K562 (cell line): Measurements from ENCODE around the gene CCNQ. TPM values are rescaled to one million over a fixed set of nuclear protein-coding genes. Genes with fewer than 3 reads are reported as not detected.
A peak's percentile ranks its signal among the peaks of the same experiment; 100 is the strongest.

Experiments
- ARNT ChIP-seq, 2 experiments: fragments of 450-650 bp; IDR thresholded peaks; 2 replicates each; pipeline ENCODE4 v1.6.1; 2016; ENCODE audit warnings: mild to moderate bottlenecking in 1 of 2
- ETV6 ChIP-seq, 3 experiments: fragments of 150-350 bp in 1 of 3; sonication (generic) in 1 of 3; formaldehyde crosslinking in 1 of 3; IDR thresholded peaks; 2 replicates each; pipeline versions ENCODE4 v1.6.1 to v1.8.0; 2014 to 2022; ENCODE audit warnings: borderline replicate concordance in 2 of 3, low read depth in 2 of 3, antibody characterized with exemption in 1 of 3, low read length in 1 of 3, mild to moderate bottlenecking in 1 of 3, missing genetic modification reagents in 1 of 3
- KAT8 ChIP-seq: fragments of 450-650 bp; IDR thresholded peaks from 2 replicates; pipeline ENCODE4 v1.6.1; 2016; ENCODE audit warnings: low read depth, mild to moderate bottlenecking
- L3MBTL2 ChIP-seq: fragments of 450-650 bp; IDR thresholded peaks from 2 replicates; pipeline ENCODE4 v1.6.1; 2016; ENCODE audit warnings: mild to moderate bottlenecking, moderate library complexity
- MAFG ChIP-seq: fragments of 450-650 bp; conservative IDR thresholded peaks from 2 replicates; pipeline ENCODE4 v1.6.1; 2016; ENCODE audit warnings: missing genetic modification characterization, missing compliant biosample characterization
- NFRKB ChIP-seq: fragments of 450-650 bp; IDR thresholded peaks from 2 replicates; pipeline ENCODE4 v1.6.1; 2016; ENCODE audit warnings: low read depth
- PHB2 ChIP-seq: fragments of 450-650 bp; IDR thresholded peaks from 2 replicates; pipeline ENCODE4 v1.6.1; 2017; ENCODE audit warnings: low read depth
- POLR3G ChIP-seq: IDR thresholded peaks from 2 replicates; pipeline ENCODE4 v1.6.1; 2011; ENCODE audit not compliant: insufficient read length, insufficient replicate concordance; ENCODE audit errors: extremely low read depth
- SNRNP70 ChIP-seq: fragments of 200-400 bp; formaldehyde crosslinking; optimal IDR thresholded peaks from 2 replicates; pipeline ENCODE3; 2017; ENCODE audit warnings: low read depth, low read length
- SPI1 ChIP-seq: IDR thresholded peaks from 2 replicates; pipeline ENCODE4 v1.6.1; 2011; ENCODE audit warnings: low read depth, low read length, control low read depth, borderline replicate concordance
- SUPT5H ChIP-seq: fragments of 450-650 bp; IDR thresholded peaks from 2 replicates; pipeline ENCODE4 v1.6.1; 2016
- TCF7L2 ChIP-seq: fragments of 150-350 bp; IDR thresholded peaks from 2 replicates; pipeline ENCODE4 v1.6.1; 2016; ENCODE audit warnings: low read depth, mild to moderate bottlenecking, low read length, moderate library complexity
- ZBTB8A ChIP-seq: fragments of 450-650 bp; IDR thresholded peaks from 2 replicates; pipeline ENCODE4 v1.6.1; 2018; ENCODE audit warnings: mild to moderate bottlenecking, moderate library complexity; ENCODE audit not compliant: partially characterized antibody
- ZFX ChIP-seq: sonication (generic); formaldehyde crosslinking; IDR thresholded peaks from 2 replicates; pipeline ENCODE4 v1.8.0; 2022; ENCODE audit warnings: mild to moderate bottlenecking, missing genetic modification reagents, moderate library complexity
- ZNF124 ChIP-seq: sonication (generic); formaldehyde crosslinking; IDR thresholded peaks from 2 replicates; pipeline ENCODE4 v1.8.1; 2022; ENCODE audit warnings: missing genetic modification reagents
- ZNF212 ChIP-seq: fragments of 450-650 bp; formaldehyde crosslinking; IDR thresholded peaks from 2 replicates; pipeline ENCODE4 v1.4.0; 2020; ENCODE audit warnings: mild to moderate bottlenecking
- ZNF589 ChIP-seq: fragments of 200-800 bp; sonication (Bioruptor generic); IDR thresholded peaks from 2 replicates; pipeline ENCODE4 v1.6.1; 2016; ENCODE audit warnings: low read depth, missing genetic modification characterization, missing compliant biosample characterization
- polyA plus RNA-seq, 8 experiments: library from polyadenylated mRNA; depleted of rRNA in 4 of 8; stranded (reverse) in 5 of 8; unstranded in 3 of 8; fragments of >200 nt; fragmentation: Nextera tagmentation in 2 of 8; fragmentation: Illumina TruSeq in 1 of 8; extraction: Ambion mirVana in 2 of 8; extraction: Trizol in 1 of 8; gene quantifications; 2 replicates each; pipeline versions ENCODE4 v1.2.1 to v1.2.3, GENCODE V29; 2011 to 2014; ENCODE audit warnings: inconsistent platforms in 1 of 8, missing spikeins in 1 of 8
- total RNA-seq, 7 experiments: library from RNA; depleted of rRNA in 6 of 7; stranded (reverse); fragments of >200 nt in 6 of 7; fragmentation: Illumina TruSeq in 2 of 7; extraction: Trizol in 2 of 7; gene quantifications; 2 replicates each; pipeline versions ENCODE4 v1.2.1 to v1.2.3, GENCODE V29; 2011 to 2021; ENCODE audit warnings: low replicate concordance in 1 of 7
- TF ChIP-seq, protein P1 (sequence below): IDR thresholded peaks from 2 replicates; pipeline ENCODE4 v1.6.1; 2011; ENCODE audit not compliant: insufficient read length; ENCODE audit errors: extremely low read depth
- TF ChIP-seq, protein P2 (sequence below): fragments of 450-650 bp; formaldehyde crosslinking; IDR thresholded peaks from 2 replicates; pipeline ENCODE4 v1.4.0; 2020; ENCODE audit warnings: mild to moderate bottlenecking, moderate library complexity
- TF ChIP-seq, protein P3 (sequence below), 2 experiments: fragments of 200-800 bp in 1 of 2; sonication (Bioruptor generic) in 1 of 2; sonication (generic) in 1 of 2; formaldehyde crosslinking in 1 of 2; IDR thresholded peaks in 1 of 2; conservative IDR thresholded peaks in 1 of 2; 2 replicates each; pipeline versions ENCODE4 v1.5.0 to v1.6.1; 2016 to 2020; ENCODE audit warnings: missing compliant biosample characterization in 1 of 2, missing genetic modification characterization in 1 of 2, missing genetic modification reagents in 1 of 2
- TF ChIP-seq, protein P4 (sequence below): sonication (generic); formaldehyde crosslinking; IDR thresholded peaks from 2 replicates; pipeline ENCODE4 v1.8.1; 2022; ENCODE audit warnings: missing genetic modification reagents
- TF ChIP-seq, protein P5 (sequence below): fragments of 250-450 bp; sonication (Bioruptor Pico); IDR thresholded peaks from 2 replicates; pipeline ENCODE4 v1.4.0; 2020; ENCODE audit warnings: mild to moderate bottlenecking, moderate library complexity

Gene CCNQ
- total and polyA plus RNA-seq, 9 of the 15 experiments (the other 6 are each of a cell fraction or from before 2014, with no cell fraction given) = 0.92 to 53.8 (median 25.3) TPM

DNA sequence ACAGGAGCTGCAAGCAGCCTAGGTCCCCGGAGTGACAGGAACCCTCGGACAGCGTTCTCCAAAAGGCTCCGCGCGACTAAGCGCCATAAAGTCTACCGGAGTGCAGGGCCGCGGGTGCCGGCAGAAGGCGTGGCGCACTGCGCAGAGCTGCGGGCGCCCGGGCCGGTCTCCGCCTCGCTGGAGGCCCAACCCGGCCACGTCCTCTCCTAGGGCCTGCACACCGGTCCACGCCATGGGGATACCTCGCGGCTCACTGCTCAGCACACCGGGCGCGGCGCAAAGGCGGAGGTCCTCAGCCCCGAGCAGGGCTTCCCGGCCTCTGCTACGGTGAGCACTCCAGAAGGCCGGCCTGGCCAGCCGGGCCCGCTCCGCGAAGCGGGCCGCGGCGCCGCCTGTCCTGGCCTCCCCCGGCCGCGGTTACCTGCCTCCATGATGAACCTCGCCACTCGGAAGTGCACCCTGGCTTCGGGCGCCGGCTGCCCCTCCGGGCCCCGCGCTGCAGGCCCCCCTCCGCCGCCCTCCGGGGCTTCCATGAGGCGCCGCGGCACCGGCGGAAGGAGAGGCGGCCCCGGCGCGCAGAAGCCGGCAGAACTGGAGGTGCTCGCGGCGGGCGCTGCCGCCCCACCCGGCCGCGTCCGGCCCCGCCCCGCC lies at the start of gene CCNQ (continued):
- TF ChIP-seq, protein P1, sequence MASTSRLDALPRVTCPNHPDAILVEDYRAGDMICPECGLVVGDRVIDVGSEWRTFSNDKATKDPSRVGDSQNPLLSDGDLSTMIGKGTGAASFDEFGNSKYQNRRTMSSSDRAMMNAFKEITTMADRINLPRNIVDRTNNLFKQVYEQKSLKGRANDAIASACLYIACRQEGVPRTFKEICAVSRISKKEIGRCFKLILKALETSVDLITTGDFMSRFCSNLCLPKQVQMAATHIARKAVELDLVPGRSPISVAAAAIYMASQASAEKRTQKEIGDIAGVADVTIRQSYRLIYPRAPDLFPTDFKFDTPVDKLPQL = no peak
- no peak for TF ChIP-seq KAT8
- TF ChIP-seq ZBTB8A = no peak
- peak; percentile 26; the same call in 1 of the 2 replicates for TF ChIP-seq L3MBTL2
- TF ChIP-seq POLR3G = no peak
- no peak for TF ChIP-seq TCF7L2
- no peak for TF ChIP-seq ZNF589 (CRISPR knock-in tag)
- TF ChIP-seq PHB2 = no peak
- TF ChIP-seq ZNF212 = no peak
- TF ChIP-seq, protein P2, sequence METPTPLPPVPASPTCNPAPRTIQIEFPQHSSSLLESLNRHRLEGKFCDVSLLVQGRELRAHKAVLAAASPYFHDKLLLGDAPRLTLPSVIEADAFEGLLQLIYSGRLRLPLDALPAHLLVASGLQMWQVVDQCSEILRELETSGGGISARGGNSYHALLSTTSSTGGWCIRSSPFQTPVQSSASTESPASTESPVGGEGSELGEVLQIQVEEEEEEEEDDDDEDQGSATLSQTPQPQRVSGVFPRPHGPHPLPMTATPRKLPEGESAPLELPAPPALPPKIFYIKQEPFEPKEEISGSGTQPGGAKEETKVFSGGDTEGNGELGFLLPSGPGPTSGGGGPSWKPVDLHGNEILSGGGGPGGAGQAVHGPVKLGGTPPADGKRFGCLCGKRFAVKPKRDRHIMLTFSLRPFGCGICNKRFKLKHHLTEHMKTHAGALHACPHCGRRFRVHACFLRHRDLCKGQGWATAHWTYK (CRISPR knock-in tag) = no peak
- TF ChIP-seq, protein P3, sequence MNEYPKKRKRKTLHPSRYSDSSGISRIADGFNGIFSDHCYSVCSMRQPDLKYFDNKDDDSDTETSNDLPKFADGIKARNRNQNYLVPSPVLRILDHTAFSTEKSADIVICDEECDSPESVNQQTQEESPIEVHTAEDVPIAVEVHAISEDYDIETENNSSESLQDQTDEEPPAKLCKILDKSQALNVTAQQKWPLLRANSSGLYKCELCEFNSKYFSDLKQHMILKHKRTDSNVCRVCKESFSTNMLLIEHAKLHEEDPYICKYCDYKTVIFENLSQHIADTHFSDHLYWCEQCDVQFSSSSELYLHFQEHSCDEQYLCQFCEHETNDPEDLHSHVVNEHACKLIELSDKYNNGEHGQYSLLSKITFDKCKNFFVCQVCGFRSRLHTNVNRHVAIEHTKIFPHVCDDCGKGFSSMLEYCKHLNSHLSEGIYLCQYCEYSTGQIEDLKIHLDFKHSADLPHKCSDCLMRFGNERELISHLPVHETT (CRISPR knock-in tag; conservative IDR thresholded peaks at IDR 0.05 in 1 of 2, IDR thresholded peaks at IDR 0.05 in 1 of 2) = peak in 1 of 2 experiments; percentile 82; a peak in 2 of 4 replicates
- TF ChIP-seq, protein P4, sequence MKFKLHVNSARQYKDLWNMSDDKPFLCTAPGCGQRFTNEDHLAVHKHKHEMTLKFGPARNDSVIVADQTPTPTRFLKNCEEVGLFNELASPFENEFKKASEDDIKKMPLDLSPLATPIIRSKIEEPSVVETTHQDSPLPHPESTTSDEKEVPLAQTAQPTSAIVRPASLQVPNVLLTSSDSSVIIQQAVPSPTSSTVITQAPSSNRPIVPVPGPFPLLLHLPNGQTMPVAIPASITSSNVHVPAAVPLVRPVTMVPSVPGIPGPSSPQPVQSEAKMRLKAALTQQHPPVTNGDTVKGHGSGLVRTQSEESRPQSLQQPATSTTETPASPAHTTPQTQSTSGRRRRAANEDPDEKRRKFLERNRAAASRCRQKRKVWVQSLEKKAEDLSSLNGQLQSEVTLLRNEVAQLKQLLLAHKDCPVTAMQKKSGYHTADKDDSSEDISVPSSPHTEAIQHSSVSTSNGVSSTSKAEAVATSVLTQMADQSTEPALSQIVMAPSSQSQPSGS = no peak
- TF ChIP-seq, protein P5, sequence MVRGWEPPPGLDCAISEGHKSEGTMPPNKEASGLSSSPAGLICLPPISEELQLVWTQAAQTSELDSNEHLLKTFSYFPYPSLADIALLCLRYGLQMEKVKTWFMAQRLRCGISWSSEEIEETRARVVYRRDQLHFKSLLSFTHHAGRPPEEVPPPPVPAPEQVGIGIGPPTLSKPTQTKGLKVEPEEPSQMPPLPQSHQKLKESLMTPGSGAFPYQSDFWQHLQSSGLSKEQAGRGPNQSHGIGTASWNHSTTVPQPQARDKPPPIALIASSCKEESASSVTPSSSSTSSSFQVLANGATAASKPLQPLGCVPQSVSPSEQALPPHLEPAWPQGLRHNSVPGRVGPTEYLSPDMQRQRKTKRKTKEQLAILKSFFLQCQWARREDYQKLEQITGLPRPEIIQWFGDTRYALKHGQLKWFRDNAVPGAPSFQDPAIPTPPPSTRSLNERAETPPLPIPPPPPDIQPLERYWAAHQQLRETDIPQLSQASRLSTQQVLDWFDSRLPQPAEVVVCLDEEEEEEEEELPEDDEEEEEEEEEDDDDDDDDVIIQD (CRISPR knock-in tag) = no peak
- TF ChIP-seq ZNF124 (CRISPR knock-in tag) = no peak
- TF ChIP-seq ETV6 (IDR thresholded peaks at IDR 0.05; ENCODE audit: borderline replicate concordance in 1 of 2, low read depth in 2 of 2, low read length in 1 of 2) = no peak
- TF ChIP-seq ETV6 (CRISPR knock-in tag; IDR thresholded peaks at IDR 0.05; ENCODE audit: borderline replicate concordance) = no peak
- TF ChIP-seq SNRNP70 = no peak
- TF ChIP-seq NFRKB = no peak
- TF ChIP-seq SUPT5H = no peak
- TF ChIP-seq MAFG (tag) = no peak
- TF ChIP-seq ARNT (IDR thresholded peaks at IDR 0.05) = no peak
- peak; percentile 87 for TF ChIP-seq ZFX (CRISPR knock-in tag)
- TF ChIP-seq SPI1 = no peak
